Measurements from ENCODE around the gene ATE1.

ATE1 gene

DNA sequence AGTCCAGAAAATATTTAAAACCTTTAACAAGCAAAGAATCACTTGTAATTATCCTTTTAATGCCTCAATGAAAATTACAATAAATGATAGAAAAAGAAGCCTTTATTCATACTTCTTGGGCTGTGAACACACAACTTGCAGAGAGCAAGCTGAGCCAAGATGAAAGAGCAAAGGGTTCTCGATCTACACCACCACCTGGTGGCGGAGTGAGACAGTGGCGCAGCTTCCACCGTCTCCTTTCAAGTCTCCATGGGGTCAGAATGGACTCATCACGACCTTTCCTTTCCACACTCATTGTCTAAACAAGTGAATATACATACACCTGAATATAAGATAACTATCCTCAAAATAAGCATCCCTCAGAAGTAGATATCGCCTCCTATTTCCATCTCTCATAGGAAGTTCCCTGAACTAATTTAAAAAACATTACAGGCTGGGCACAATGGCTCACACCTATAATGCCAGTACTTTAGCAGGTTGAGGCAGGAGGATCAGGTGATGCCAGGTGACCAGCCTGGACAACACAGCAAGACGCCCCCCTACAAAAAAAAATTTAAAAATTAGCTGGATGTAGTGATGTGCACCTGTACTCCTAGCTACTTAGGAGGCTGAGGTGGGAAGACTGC is 40.7 kb downstream of the ATE1 start:
- DNase-seq (ENCODE audit: low read depth): peak; percentile 17
- no peak overlapping the region for H3K4me3 ChIP-seq (ENCODE audit: low read depth, low read length)

DNA sequence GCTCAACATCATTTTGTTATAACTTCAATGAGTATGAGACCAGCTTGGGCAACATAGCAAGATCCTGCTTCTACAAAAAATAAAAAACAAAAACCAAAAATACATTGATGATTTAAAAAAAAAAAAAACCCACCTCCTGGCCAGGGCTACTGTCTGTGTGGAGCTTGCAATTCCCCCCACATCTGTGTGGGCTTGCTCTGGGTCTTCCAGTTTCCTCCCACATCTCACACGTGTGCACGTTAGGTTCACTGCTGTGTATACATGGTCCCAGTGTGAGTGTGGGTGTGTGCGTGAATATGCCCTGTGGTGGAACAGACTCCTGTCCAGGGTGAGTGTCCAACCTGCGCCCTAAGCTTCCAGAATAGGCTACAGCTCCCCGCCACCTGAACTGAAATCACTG is 41.6 kb downstream of the ATE1 start:
- no peak for DNase-seq (ENCODE audit: low read depth)
- H3K4me3 ChIP-seq (ENCODE audit: low read depth, low read length): no peak overlapping the region

DNA sequence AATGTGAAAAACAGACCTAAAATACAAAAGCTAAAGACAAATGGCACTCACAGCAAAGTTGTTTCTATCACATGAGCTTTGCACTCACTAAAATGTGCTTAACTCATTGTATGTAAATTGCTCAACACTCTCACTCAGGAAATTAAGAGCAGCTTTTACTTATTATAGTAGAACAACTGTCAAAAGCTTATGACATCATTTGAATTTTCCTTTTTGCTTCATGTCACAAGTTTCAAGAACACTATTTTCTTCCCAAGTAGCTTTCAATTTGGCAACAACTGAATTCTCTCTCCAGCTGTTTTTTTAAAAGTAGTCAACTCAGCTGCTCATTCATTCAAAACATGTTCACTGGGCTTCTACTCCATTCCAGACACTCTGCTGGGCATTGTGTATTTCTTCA is 46.9 kb downstream of the ATE1 start:
- no peak for DNase-seq (ENCODE audit: low read depth)
- no peak overlapping the region for H3K4me3 ChIP-seq (ENCODE audit: low read depth, low read length)

DNA sequence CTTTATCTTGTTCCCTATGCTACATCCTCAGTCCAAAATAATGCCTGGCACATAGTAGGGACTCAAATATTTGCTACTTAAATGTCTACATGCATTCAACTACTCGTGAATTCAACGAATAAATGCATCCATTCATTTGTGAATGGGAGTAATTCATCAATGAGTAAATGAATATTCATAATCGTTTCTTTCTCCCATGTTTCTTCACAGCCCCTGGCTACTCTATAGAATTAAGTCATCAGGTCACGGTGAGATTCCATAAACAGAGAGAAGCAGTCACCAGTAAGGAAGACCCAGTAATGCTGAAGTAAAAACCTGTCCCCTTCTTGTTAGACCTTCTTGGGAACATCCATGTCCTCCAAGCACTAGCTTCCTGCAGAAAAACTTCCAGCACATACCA is 48.4 kb downstream of the ATE1 start:
- DNase-seq (ENCODE audit: low read depth): no peak
- no peak overlapping the region for H3K4me3 ChIP-seq (ENCODE audit: low read depth, low read length)

DNA sequence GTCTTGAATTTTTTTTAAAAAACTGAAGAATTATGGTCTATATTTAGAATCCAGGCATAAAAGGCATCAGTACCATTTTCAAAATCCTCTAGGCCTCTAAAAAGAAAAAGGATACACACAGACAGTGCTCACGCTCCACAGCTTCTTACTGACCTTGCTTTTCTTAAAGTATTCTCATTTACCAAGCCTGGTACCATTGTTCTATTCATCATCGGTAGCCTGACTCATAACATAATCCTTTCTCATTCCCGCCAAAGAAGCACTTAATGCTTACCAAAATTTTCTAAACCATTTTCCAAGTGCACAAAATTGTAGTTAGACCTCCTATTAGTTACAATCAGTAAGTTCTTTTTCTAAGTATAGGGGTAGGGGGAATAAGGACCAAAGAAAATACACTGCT is 54.6 kb downstream of the ATE1 start:
- no peak for DNase-seq (ENCODE audit: low read depth)

DNA sequence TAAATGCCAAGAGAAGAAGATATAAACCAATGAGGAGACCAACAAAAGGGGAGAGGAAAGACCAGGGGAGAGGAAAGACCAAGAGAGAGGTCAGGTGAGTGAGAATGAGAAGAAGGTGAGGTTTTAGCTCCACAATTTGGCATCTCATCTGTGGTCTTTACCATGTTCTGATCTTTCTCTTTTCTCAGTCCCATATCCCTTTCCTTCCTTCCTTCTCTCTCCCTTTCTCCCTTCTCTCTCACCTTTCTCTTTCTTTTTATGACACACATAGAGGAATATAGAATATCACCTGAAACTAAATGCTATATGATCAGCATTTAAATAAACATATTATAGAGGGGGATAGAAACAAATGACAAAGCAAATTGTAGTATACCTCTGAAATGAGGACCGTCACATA is 57.4 kb downstream of the ATE1 start:
- no peak overlapping the region for H3K4me3 ChIP-seq (ENCODE audit: low read depth, low read length)
- no peak for DNase-seq (ENCODE audit: low read depth)

More for the DNA sequence above, 54.6 kb downstream of the ATE1 start:
- H3K4me3 ChIP-seq (ENCODE audit: low read depth, low read length): no peak overlapping the region

DNA sequence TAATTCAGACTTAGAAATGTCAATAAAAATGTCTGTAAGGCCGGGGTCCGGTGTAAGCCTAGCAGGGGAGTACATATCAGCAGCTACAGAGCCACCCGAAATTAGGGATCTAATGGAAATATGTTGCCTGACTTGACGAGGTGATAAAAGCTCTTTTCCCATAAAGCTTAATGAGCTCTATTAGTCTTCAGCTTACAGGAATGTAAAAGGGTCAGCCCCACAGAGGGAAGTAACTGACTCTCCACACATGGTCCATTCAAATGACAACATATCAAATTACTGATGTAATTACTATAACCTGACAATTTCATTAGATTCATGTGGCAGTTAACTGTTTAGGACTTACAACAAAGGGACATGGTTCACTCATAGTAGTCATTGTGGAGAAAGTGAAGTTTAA is 62.3 kb downstream of the ATE1 start:
- no peak overlapping the region for H3K4me3 ChIP-seq (ENCODE audit: low read depth, low read length)
- DNase-seq (ENCODE audit: low read depth): no peak

DNA sequence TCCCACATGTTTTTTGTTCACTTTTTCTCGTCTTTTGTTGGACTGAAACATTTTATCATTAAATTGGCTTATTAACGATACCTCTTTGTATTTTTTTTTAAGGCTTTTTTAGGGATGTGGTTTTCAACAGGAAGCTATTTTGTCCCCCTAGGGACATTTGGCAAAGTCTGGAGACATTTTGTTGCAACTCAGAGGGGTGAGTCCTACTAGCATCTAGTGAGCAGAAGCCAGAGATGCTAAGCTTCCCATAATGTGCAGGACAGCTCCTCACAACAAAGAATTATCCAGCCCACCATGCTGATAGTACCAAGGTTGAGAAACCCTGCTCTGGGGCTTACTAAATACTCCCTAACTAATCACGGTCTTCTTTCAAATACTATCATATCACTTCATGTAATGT is 63.2 kb downstream of the ATE1 start:
- no peak overlapping the region for H3K4me3 ChIP-seq (ENCODE audit: low read depth, low read length)

DNA sequence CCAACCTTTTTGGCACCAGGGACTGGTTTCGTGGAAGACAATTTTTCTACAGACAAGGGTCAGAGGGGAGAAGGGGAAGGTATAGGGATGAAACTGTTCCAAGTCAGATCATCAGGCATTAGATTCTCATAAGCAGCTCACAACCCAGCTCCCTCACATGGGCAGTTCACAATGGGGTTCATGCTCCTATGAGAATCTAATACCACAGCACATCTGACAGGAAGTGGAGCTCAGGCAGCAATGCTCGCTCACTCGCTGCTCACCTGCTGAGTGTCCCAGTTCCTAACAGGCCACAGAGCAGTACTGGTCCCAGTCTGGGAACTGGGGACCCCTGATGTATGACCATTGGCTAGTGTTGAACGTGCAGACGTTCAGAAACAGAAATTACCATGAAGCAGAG is 63.7 kb downstream of the ATE1 start:
- no peak overlapping the region for H3K4me3 ChIP-seq (ENCODE audit: low read depth, low read length)
- no peak for DNase-seq (ENCODE audit: low read depth)

More for the DNA sequence above, 63.2 kb downstream of the ATE1 start:
- DNase-seq (ENCODE audit: low read depth): no peak

DNA sequence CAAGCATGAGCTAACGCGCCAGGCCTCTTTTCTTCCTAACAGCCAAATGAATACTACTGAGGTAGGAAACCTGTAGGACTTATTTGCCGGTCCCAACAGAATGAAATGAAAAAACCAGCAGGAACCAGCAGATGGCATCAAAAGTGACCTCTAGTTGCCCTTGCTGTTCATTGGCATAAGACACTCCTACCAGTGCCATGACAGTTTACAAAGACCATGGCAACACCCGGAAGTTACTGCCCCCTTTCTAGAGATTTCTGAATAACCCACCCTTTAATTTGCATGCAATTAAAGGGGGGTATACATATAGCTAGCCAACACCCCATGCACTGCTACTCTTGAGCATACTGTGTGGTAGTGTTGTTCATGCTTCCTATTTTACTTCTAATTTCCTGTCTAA is 65.2 kb downstream of the ATE1 start:
- no peak for DNase-seq (ENCODE audit: low read depth)
- H3K4me3 ChIP-seq (ENCODE audit: low read depth, low read length): no peak overlapping the region

DNA sequence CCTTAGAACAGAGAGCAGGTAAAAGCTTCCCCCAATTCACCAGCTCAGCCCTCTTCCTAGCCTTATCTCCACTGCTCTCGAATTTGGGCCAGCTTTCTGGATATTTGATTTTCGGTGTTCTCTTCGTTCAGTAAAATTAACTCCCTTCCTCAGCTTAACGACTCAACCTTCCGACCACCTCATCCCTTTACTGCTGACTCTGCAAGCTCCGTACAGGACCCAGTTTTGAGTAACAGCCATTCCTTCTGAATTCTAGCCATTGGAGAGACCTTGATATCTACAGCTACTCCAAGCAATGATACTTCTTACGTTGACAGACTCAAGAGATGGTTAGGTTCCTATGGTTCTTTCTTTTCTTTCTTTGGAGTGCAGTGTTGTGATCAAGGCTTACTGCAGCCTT is 65.8 kb downstream of the ATE1 start:
- no peak for DNase-seq (ENCODE audit: low read depth)
- H3K4me3 ChIP-seq (ENCODE audit: low read depth, low read length): no peak overlapping the region

DNA sequence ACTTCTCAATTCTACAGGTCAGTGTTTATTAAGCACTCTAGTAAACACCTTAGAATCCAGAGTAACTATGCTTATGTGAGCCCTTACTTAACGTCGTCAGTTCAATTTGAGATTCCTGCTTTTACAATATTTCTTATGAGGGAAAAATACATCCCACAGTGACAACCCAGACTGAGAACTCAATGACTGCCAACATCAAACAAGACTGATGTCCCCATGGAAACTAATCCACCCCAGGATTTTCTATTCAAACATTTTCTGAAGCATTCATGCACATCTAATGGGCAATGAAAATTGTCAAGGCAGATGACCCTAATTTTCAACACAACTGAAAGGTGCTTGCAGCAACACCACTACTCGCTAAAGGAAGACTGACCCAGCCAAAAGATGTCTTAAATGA is 67.0 kb downstream of the ATE1 start:
- DNase-seq (ENCODE audit: low read depth): no peak
- no peak overlapping the region for H3K4me3 ChIP-seq (ENCODE audit: low read depth, low read length)

DNA sequence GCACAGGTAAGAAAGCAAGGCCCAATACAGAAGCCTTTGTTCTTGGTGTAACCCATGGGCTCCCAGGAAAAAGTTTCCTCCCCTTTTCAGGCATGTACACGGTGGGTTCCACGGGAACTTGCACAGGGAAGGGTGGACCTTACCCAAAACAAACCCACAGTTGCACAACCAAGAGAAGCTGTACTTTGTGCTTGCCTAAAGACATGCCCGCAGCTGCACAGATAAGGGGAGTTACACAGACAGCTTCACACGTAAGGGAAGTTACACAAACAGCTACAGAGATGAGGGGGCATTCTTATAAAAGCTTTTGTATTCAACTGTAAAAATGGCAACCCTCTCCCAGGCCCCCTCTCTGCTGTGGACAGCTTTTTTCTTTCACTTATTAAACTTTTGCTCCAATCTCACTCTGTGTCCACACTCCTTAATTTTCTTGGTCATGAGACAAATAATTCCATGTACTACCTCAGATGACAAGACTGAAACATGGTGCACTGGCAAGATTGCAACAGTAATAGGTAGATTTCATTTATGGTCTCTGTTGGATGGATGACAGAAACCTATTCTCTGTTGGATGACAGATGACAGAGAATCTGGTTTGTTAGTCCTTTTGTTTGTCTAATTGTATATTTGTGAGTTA is 72.9 kb downstream of the ATE1 start:
- no peak overlapping the region for H3K4me3 ChIP-seq (ENCODE audit: low read depth, low read length)
- DNase-seq (ENCODE audit: low read depth): no peak

DNA sequence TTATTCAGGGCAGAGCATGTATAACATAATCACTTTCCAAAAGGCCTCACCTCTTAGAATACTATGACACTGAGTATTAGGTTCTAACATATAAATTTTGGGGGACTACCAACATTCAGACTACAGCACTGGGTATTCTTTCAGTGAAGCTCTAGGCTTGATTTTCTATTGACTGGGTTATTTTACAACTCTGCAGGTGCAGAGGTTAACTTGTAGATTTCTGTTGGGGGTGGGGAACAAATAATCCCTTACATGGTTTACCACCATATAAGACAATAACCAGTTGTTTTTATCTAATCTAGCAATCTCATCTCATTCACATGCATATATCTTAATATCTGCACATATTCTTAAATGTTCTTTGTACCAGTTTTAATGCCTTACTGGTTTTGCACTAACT is 73.9 kb downstream of the ATE1 start:
- no peak for DNase-seq (ENCODE audit: low read depth)
- no peak overlapping the region for H3K4me3 ChIP-seq (ENCODE audit: low read depth, low read length)

DNA sequence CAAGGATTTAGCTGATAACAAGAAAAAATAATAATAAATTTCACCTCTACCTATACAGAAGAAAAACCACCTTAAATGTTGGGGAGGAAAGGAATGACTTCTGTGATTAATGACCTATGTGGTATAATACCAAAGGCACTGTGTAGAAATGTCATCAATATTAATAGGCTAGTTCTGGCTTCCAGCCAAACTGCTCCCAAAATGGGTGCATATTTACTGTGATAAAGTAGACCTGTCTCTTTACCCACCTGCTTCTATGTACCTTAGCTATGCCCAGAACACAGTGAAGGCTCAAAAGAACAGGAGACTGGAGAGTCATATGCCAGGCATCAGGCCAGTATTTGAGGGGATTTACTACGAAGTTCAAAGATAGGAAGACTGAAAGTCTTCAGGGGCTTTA is 76.0 kb downstream of the ATE1 start:
- no peak for DNase-seq (ENCODE audit: low read depth)
- no peak overlapping the region for H3K4me3 ChIP-seq (ENCODE audit: low read depth, low read length)

DNA sequence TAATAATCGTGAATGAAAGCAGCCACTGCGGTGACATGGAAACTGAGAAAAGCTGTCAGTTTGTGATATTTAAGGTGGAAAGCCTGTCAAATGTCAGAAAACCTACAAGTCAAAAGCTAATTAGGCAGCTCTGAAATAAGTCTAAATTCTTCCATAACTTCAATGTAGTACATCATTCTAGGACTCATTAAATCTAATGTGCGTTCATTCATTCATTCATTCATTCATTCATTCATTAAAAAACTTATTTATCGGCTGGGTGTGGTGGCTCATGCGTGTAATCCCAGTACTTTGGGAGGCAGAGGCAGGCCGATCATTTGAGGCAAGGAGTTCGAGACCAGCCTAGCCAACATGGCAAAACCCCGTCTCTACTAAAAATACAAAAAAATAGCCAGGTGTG is 79.7 kb downstream of the ATE1 start:
- no peak overlapping the region for H3K4me3 ChIP-seq (ENCODE audit: low read depth, low read length)
- no peak for DNase-seq (ENCODE audit: low read depth)

DNA sequence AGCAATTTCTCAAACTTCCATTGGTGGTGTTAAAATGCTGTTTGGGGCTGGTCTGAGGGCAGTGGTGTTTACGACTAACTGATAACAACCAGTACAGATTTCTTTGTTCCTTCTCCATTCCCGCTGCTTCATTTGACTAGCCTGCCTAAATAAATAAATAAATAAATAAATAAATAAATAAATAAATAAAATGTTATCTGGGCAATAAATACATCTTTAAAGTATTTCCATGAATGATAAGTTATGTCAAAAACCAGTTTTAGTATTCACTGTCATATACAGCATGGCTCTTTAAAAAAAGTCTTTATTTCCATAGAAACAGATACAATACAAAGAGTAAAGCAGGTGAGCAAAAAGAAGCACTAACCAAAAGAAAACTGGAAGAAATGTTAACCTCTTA is 81.3 kb downstream of the ATE1 start:
- DNase-seq (ENCODE audit: low read depth): no peak
- no peak overlapping the region for H3K4me3 ChIP-seq (ENCODE audit: low read depth, low read length)

DNA sequence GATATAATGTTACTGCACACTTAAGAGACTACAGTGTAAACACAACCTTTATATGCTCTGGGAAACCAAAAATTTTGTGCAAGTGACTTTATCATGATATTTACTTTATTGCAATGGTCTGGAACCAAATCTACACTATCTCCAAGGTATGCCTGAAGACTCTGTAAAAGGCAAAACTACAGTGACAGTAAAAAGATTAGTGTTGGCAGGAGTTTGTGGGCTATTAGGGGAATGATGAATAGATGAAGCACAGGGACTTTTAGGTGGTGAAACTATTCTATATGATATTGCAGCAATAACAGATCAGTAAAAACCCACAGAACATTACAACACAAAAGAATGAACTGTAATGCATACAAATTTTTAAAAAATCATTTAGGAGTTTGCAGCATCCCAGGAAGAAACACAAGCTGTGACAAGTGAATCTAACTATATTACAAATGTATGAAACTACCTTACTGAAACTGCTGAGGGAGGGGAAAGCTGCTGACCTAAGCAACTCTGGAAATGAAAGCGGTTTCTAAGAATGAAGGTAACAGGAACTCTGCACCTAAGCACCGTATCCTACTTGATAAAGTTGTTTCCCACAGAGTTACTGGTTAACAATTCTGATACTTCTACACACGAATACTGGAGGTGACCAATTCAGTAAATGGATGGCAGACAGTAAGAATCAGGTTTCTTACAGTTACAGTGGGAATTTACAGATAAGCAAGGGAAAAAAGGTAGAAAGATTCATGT is 82.6 kb downstream of the ATE1 start:
- DNase-seq (ENCODE audit: low read depth): no peak
- no peak overlapping the region for H3K4me3 ChIP-seq (ENCODE audit: low read depth, low read length)

DNA sequence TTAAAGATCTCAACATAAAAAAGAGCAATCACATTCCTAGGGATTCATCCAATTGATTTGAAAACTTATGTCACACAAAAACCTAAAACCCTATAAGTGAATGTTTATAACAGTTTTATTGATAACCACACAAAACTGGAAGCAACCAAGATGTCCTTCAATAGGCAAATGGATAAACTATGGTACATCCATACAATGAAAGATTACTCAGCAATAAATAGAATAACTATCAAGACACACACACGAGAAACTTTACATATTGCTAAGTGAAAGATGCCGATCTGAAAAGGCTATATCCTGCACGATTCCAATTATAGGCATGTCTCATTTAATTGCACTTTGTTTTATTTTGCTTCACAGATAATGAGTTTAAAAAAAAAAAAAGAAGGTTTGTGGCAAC is 83.3 kb downstream of the ATE1 start:
- no peak for DNase-seq (ENCODE audit: low read depth)
- no peak overlapping the region for H3K4me3 ChIP-seq (ENCODE audit: low read depth, low read length)

DNA sequence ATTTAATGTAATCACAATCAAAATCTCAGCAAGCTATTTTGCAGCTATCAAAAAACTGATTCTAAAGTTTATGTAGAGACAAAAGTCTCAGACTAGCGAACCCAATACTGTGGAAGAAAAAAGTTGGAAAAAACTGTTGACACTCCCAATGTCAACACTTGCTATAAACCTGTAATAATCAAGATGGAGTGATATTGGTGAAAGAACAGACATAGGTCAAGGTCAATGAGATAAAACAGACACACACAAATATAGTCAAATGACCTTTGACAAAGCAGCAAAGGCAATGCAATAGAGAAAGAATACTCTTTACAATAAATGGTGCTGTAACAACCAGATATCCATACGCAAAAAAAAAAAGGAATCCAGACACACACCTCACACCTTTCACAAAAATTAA is 84.5 kb downstream of the ATE1 start:
- no peak for DNase-seq (ENCODE audit: low read depth)

DNA sequence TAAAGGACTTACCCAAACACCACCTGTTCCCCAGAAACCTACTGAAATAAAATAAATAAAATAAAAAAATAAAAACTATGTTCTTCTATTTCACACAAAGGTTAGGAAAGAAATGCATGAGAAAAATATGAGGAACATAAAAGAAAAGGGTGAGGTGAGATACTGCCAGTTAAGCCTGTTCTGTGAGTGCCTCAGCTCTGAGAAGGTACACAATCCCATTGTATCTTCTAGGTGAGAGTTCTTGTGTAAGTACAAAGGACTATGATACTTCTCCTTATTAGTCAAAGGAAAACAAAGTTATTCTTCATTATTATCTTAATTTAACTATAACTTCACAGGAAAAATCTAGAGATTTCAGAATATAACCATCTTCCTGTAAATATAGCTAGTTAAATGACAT is 86.0 kb downstream of the ATE1 start:
- no peak overlapping the region for H3K4me3 ChIP-seq (ENCODE audit: low read depth, low read length)
- DNase-seq (ENCODE audit: low read depth): no peak

More for the DNA sequence above, 84.5 kb downstream of the ATE1 start:
- H3K4me3 ChIP-seq (ENCODE audit: low read depth, low read length): no peak overlapping the region

Data from skeletal muscle cell (primary cell).